ENCODE results near the gene INHA. TPM values are rescaled to one million over a fixed set of nuclear protein-coding genes. Genes with fewer than 3 reads are reported as not detected.

Gene INHA
- total RNA-seq, 1 experiment from 2014 or later = 1.2 TPM

DNA sequence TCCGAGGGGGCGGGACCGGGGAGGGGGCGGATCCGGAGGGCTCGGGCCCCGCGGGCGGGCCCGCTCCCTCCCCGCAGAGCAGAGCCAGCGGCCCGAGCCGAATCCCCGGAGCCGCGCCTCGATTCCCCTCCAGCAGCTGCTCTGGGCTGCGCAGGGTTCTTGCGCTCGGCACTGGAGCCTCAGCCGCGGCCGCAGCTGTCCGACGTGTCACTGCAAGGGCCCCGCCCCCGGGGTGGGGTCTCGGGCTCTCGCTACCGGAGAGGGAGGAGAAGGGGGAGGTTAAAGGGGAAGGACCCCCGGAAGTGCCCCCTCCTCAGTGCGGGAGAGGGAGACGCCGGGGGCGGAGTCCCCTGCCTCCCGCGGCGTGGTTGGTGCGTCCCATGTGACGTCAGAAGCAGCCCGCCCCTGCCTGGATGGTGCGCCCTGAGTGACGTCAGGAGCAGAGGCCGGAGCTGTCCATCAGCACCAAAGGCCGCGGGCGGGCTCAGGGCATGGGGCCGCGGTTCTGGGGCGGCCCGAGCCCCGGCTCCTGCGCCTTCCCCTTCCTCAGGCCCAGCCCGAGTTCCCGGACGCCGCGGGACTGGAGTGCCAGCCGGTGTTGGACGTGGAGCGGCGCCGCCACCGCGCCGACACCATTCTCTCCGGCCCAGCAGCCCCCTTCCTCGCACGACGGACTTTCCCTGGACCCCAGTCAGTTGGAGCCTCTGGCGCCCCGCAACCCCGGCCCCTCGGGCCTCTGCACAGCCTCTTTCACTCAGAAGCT is 28.3 kb upstream of the INHA start, which contains the start of the genes CHPF and TMEM198:
CHPF (minus strand) TSS at position 214 of the 763 bp plus-strand sequence. CDS start 271 bp downstream, outside the sequence.
TMEM198 (plus strand) TSS at position 433 of the 763 bp plus-strand sequence. CDS start 700 bp downstream, outside the sequence.
- CTCF ChIA-PET = interaction anchor here (0.6 to 4.9 kb wide), 8 partner anchors 13 to 146 kb away, joined by 3 to 39 read pairs (median 4); no protein-coding TSS in a partner anchor
- no peaks in the 10 kb centered on the region for H3K27me3 Mint-ChIP-seq (ENCODE audit: insufficient read depth, unreplicated experiment)
- peak; percentile 98 for DNase-seq (ENCODE audit: unreplicated experiment)
- H3K36me3 Mint-ChIP-seq (ENCODE audit: insufficient read depth, unreplicated experiment) = peaks cover 25% of the 10 kb centered on the region
- BruUV-seq (replicated peaks) = no TSS peak
- intact Hi-C loops (cut with micrococcal nuclease) = loop anchor here (1.0 kb wide), 1 partner anchor 142 kb away; no protein-coding TSS in a partner anchor
- peak within 1 kb of the TSS; percentile 75 for H3K4me3 Mint-ChIP-seq (ENCODE audit: unreplicated experiment)
- POLR2A ChIA-PET = interaction anchor here (0.6 to 4.2 kb wide), 25 partner anchors 9 to 367 kb away, joined by 3 to 55 read pairs (median 4); partner anchors contain the start of genes CNPPD1, DNAJB2, GMPPA and INHA
- H3K9me3 Mint-ChIP-seq (ENCODE audit: unreplicated experiment) = no peaks in the 10 kb centered on the region
- H3K27ac Mint-ChIP-seq (ENCODE audit: low read depth, unreplicated experiment) = peak within 1 kb of the TSS; percentile 57
- TF ChIP-seq, protein P1, sequence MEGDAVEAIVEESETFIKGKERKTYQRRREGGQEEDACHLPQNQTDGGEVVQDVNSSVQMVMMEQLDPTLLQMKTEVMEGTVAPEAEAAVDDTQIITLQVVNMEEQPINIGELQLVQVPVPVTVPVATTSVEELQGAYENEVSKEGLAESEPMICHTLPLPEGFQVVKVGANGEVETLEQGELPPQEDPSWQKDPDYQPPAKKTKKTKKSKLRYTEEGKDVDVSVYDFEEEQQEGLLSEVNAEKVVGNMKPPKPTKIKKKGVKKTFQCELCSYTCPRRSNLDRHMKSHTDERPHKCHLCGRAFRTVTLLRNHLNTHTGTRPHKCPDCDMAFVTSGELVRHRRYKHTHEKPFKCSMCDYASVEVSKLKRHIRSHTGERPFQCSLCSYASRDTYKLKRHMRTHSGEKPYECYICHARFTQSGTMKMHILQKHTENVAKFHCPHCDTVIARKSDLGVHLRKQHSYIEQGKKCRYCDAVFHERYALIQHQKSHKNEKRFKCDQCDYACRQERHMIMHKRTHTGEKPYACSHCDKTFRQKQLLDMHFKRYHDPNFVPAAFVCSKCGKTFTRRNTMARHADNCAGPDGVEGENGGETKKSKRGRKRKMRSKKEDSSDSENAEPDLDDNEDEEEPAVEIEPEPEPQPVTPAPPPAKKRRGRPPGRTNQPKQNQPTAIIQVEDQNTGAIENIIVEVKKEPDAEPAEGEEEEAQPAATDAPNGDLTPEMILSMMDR (IDR thresholded peaks at IDR 0.05; ENCODE audit: unreplicated experiment) = no peak
- H3K4me1 Mint-ChIP-seq (ENCODE audit: insufficient read depth, unreplicated experiment) = peaks cover 12% of the 10 kb centered on the region

DNA sequence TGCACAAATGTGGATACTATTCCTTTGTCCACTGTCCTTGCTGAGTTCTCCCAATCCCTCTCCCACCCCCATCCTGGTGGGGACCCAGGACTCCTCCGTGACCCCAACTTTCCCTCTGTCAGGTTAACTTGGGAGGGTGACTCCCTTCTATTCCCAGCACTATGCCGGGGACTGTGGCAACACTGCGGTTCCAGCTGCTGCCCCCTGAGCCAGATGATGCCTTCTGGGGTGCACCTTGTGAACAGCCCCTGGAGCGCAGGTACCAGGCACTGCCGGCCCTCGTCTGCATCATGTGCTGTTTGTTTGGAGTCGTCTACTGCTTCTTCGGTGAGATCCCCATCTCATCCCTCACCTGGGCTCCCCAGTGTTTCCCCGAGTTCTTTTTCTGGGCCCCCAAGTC is 27.5 kb upstream of the INHA start:
- peaks cover 12% of the 10 kb centered on the region for H3K4me1 Mint-ChIP-seq (ENCODE audit: insufficient read depth, unreplicated experiment)
- POLR2A ChIA-PET = interaction anchor here (0.7 to 4.2 kb wide), 9 partner anchors 27 to 266 kb away, joined by 3 to 55 read pairs (median 5); partner anchors contain the start of genes DNAJB2, INHA, OBSL1 and STK11IP
- CTCF ChIA-PET = interaction anchor here (0.6 to 3.0 kb wide), 5 partner anchors 14 to 160 kb away, joined by 3 to 22 read pairs (median 4); no protein-coding TSS in a partner anchor
- TF ChIP-seq, protein P1 (IDR thresholded peaks at IDR 0.05; ENCODE audit: unreplicated experiment) = no peak
- intact Hi-C loops (cut with micrococcal nuclease) = no loop called here
- H3K36me3 Mint-ChIP-seq (ENCODE audit: insufficient read depth, unreplicated experiment) = peaks cover 18% of the 10 kb centered on the region
- no TSS peak for BruUV-seq (replicated peaks)
- H3K27me3 Mint-ChIP-seq (ENCODE audit: insufficient read depth, unreplicated experiment) = no peaks in the 10 kb centered on the region
- no peaks in the 10 kb centered on the region for H3K9me3 Mint-ChIP-seq (ENCODE audit: unreplicated experiment)
- DNase-seq (ENCODE audit: unreplicated experiment) = no peak
- H3K27ac Mint-ChIP-seq (ENCODE audit: low read depth, unreplicated experiment) = no peak overlapping the region
- peak overlapping the region; percentile 75 for H3K4me3 Mint-ChIP-seq (ENCODE audit: unreplicated experiment)

DNA sequence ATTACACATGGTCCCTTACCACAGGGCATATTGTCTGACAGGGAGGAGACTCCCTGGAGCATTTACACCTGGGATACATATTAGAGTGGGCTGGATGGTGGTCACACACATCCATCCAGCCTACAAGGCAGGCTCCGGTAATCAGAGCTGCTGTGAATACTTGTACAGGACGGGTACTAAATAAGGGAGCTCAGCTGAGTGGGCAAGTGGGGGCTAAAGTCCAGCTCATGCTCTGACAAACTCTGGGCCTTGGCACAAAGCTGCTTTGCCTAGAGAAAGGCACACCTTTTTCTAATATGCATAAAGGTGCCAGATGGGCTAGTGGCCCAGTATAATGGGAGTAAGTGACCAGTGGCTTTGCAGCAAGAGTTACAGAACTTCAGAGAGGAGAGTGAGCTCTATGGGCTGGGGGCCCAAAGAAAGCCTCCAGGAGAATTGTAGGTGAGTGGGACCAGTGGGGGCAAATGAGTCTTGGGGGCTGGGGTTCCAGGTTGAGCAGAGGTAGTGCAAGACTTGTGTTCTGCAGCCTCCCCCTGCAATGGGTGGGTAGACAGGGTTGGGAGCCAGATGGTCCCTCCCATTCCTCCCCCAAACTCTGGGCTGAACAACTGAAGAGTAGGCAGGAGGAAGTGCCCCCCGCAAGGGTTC is 26.7 kb upstream of the INHA start:
- CTCF ChIA-PET = interaction anchor here (0.7 to 3.0 kb wide), 4 partner anchors 14 to 159 kb away, joined by 3 to 22 read pairs (median 4); no protein-coding TSS in a partner anchor
- TF ChIP-seq, protein P1 (IDR thresholded peaks at IDR 0.05; ENCODE audit: unreplicated experiment) = no peak
- H3K27ac Mint-ChIP-seq (ENCODE audit: low read depth, unreplicated experiment) = no peak overlapping the region
- H3K4me1 Mint-ChIP-seq (ENCODE audit: insufficient read depth, unreplicated experiment) = peaks cover 12% of the 10 kb centered on the region
- H3K36me3 Mint-ChIP-seq (ENCODE audit: insufficient read depth, unreplicated experiment) = peaks cover 10% of the 10 kb centered on the region
- no peak overlapping the region for H3K4me3 Mint-ChIP-seq (ENCODE audit: unreplicated experiment)
- POLR2A ChIA-PET = interaction anchor here (0.7 to 4.2 kb wide), 3 partner anchors 48 to 144 kb away, joined by 3 to 55 read pairs (median 38); no protein-coding TSS in a partner anchor
- no peaks in the 10 kb centered on the region for H3K27me3 Mint-ChIP-seq (ENCODE audit: insufficient read depth, unreplicated experiment)
- BruUV-seq (replicated peaks) = no TSS peak
- intact Hi-C loops (cut with micrococcal nuclease) = no loop called here
- H3K9me3 Mint-ChIP-seq (ENCODE audit: unreplicated experiment) = no peaks in the 10 kb centered on the region
- no peak for DNase-seq (ENCODE audit: unreplicated experiment)

- DNase-seq (ENCODE audit: unreplicated experiment) = no peak
- CTCF ChIA-PET = interaction anchor here (1.0 to 2.0 kb wide), 2 partner anchors 15 to 16 kb away, joined by 4 read pairs; no protein-coding TSS in a partner anchor
- Mint-ChIP-seq H3K4me3 (ENCODE audit: unreplicated experiment) (no peak overlapping the region), H3K9me3 (ENCODE audit: unreplicated experiment) (no peaks in the 10 kb centered on the region), H3K27me3 (ENCODE audit: insufficient read depth, unreplicated experiment) (no peaks in the 10 kb centered on the region), H3K27ac (ENCODE audit: low read depth, unreplicated experiment) (no peak overlapping the region), H3K36me3 (ENCODE audit: insufficient read depth, unreplicated experiment) (peaks cover 8% of the 10 kb centered on the region), H3K4me1 (ENCODE audit: insufficient read depth, unreplicated experiment) (peaks cover 15% of the 10 kb centered on the region)
- intact Hi-C loops (cut with micrococcal nuclease) = no loop called here
- TF ChIP-seq, protein P1 (IDR thresholded peaks at IDR 0.05; ENCODE audit: unreplicated experiment) = no peak
- no TSS peak for BruUV-seq (replicated peaks)
- POLR2A ChIA-PET = no interaction called here
Measured at GRCh38 chr2:219545943-219546352, 26.2 kb upstream of the INHA start.

Data from MCF 10A (cell line).